Measurements from ENCODE around the gene CD28. TPM values are rescaled to one million over a fixed set of nuclear protein-coding genes. Genes with fewer than 3 reads are reported as not detected.

Gene CD28
- total and polyA plus RNA-seq, 9 of the 15 experiments (the other 6 are each of a cell fraction or from before 2014, with no cell fraction given) = 0.01 to 0.11 TPM; not detected in 7

GRCh38 chr2:203685081-203685621 lies 21.3 kb upstream of the CD28 start:
- FAIRE-seq (no peak), ATAC-seq (no peak), DNase-seq (ENCODE audit: extremely low read depth in 1 of 4, low spot score in 3 of 4) (no peak)
- H4K20me1 ChIP-seq (replicated peaks; ENCODE audit: control insufficient read depth, insufficient read depth, low read length) = no peaks in the 10 kb centered on the region
- no peaks in the 10 kb centered on the region for H3K36me3 ChIP-seq (ENCODE audit: control insufficient read depth, insufficient read depth, low read length)
- no peak overlapping the region for H3K9ac ChIP-seq (ENCODE audit: insufficient read depth in 1 of 2, low read depth in 2 of 2, low read length in 2 of 2)
- H3K4me3 ChIP-seq = no peak overlapping the region
- no peak overlapping the region for H2AFZ ChIP-seq (ENCODE audit: low read depth, low read length)
- H3K79me2 ChIP-seq (ENCODE audit: control insufficient read depth, insufficient read depth, low read length) = no peaks in the 10 kb centered on the region
- no peaks in the 10 kb centered on the region for H3K9me3 ChIP-seq (replicated peaks; ENCODE audit: control insufficient read depth, insufficient read depth, low read depth, low read length)
- intact Hi-C loops (cut with micrococcal nuclease) = no loop called here
- H3K4me2 ChIP-seq (ENCODE audit: insufficient read depth, low read length) = no peak overlapping the region
- ChIA-PET CTCF (ENCODE audit: low intra/inter-chr PET ratio) (no interaction called here), POLR2A (no interaction called here)
- no peak overlapping the region for H3K27ac ChIP-seq (ENCODE audit: extremely low read depth, low read depth, low read length)
- no peaks in the 10 kb centered on the region for H3K9me1 ChIP-seq (ENCODE audit: control insufficient read depth, insufficient read depth, low read length)
- in situ Hi-C loops (cut with MboI) = no loop called here
- WGBS (ENCODE audit: insufficient coverage, low coverage, missing lambda C conversion rate) = 2% methylated on average over 5 of the region's 5 CpGs
- BruUV-seq (replicated peaks) = no TSS peak
- H3K4me1 ChIP-seq (replicated peaks in 1 of 2; ENCODE audit: control insufficient read depth in 2 of 2, insufficient read depth in 2 of 2, low read length in 2 of 2) = no peaks in the 10 kb centered on the region
- H3K27me3 ChIP-seq (ENCODE audit: control insufficient read depth in 2 of 2, insufficient read depth in 2 of 2, low read length in 2 of 2) = no peaks in the 10 kb centered on the region
- no peak for TF ChIP-seq NFRKB (IDR thresholded peaks at IDR 0.05; ENCODE audit: low read depth)
- TF ChIP-seq RBM34 (IDR thresholded peaks at IDR 0.05; ENCODE audit: borderline replicate concordance, insufficient read depth, low read length) = no peak
- TF ChIP-seq ZNF639 (CRISPR knock-in tag; conservative IDR thresholded peaks at IDR 0.05 in 1 of 2, IDR thresholded peaks at IDR 0.05 in 1 of 2) = no peak
- no peak for TF ChIP-seq SMARCA5 (IDR thresholded peaks at IDR 0.05)
- no peak for TF ChIP-seq ZNF561 (CRISPR knock-in tag; conservative IDR thresholded peaks at IDR 0.05)
- no peak for TF ChIP-seq TFAM (CRISPR knock-in tag; conservative IDR thresholded peaks at IDR 0.05)
- no peak for TF ChIP-seq ATF1 (CRISPR knock-in tag; IDR thresholded peaks at IDR 0.05)
- no peak for TF ChIP-seq ATF1 (tag; IDR thresholded peaks at IDR 0.05)
- TF ChIP-seq PHF20 (IDR thresholded peaks at IDR 0.05; ENCODE audit: partially characterized antibody) = no peak
- no peak for TF ChIP-seq GTF2F1 (IDR thresholded peaks at IDR 0.05; ENCODE audit: low read depth, low read length)
- no peak for TF ChIP-seq ZKSCAN8 (CRISPR knock-in tag; IDR thresholded peaks at IDR 0.05)
- TF ChIP-seq RERE (CRISPR knock-in tag; IDR thresholded peaks at IDR 0.05; ENCODE audit: borderline replicate concordance) = no peak
- no peak for TF ChIP-seq GTF2A2 (tag; IDR thresholded peaks at IDR 0.05)
- TF ChIP-seq ZBTB33 (CRISPR knock-in tag; IDR thresholded peaks at IDR 0.05) = no peak
- TF ChIP-seq SMAD4 (CRISPR knock-in tag; conservative IDR thresholded peaks at IDR 0.05) = no peak
- TF ChIP-seq LEF1 (IDR thresholded peaks at IDR 0.05) = no peak

All from K562 (cell line).